ENCODE data around the gene MICAL1.
"Not testable (repeated sequence)": the region's sequence is repeated elsewhere in the genome, so short reads cannot be mapped to it uniquely, and the experiment has no call there.

MICAL1 gene

DNA sequence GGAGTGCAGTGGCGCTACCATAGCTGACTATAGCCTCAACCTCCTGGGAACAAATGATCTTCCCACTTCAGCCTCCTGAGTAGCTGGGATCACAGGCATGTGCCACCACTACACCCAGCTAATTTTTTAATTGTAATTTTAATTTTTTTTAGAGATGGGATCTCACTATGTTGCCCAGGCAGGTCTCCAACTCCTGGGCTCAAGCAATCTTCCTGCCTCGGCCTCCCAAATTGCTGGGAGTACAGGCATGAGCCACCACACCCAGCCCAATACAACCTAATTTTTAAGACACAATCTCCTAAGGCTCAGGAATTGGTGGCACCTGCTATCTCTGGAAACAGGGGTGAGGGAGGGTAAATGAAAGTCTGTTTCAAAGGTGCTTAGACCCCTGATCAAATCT is 21.6 kb upstream of the MICAL1 start:
- no peak for DNase-seq

DNA sequence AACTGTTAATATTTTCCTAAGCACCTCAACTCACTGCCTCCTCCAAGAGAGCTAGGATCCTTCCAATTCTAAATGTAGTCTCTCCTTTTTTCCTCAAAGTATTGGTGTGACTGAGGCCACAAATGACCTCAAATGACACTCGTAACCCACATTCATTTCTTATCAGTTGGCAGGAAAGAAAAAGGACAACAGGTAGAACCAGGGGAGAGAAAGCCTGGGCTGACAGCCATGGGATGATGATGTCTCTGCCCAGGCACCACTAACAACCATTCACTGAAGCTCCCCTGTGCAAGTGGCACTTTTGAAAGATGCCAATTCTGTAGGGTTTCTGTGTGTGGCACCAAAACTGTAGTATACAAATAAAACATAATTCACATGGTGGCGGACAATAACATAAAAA is 20.1 kb upstream of the MICAL1 start:
- no peak for DNase-seq

- no peak for DNase-seq
These were observed 19.4 kb upstream of the MICAL1 start for GRCh38 chr6:109474995-109475394.

DNA sequence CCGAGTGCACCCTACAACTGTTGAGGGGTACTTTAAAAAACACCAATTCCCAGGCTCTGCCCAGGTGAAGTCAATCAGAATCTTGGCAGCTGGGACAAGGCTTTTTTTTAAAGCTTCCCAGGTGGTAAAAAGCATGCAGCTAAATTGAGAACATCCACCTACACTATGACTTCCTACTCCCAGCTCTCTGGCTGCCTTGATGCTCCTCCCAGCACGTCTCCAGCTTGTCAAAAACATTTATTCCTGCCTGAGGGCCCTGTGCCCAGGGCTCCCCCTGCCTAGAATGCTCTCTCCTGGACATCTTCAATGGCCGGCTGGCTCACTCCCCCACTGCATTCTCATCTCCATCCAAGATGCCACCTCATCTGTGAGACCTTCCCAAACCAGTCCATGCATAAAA is 17.5 kb upstream of the MICAL1 start:
- DNase-seq, result no peak

DNA sequence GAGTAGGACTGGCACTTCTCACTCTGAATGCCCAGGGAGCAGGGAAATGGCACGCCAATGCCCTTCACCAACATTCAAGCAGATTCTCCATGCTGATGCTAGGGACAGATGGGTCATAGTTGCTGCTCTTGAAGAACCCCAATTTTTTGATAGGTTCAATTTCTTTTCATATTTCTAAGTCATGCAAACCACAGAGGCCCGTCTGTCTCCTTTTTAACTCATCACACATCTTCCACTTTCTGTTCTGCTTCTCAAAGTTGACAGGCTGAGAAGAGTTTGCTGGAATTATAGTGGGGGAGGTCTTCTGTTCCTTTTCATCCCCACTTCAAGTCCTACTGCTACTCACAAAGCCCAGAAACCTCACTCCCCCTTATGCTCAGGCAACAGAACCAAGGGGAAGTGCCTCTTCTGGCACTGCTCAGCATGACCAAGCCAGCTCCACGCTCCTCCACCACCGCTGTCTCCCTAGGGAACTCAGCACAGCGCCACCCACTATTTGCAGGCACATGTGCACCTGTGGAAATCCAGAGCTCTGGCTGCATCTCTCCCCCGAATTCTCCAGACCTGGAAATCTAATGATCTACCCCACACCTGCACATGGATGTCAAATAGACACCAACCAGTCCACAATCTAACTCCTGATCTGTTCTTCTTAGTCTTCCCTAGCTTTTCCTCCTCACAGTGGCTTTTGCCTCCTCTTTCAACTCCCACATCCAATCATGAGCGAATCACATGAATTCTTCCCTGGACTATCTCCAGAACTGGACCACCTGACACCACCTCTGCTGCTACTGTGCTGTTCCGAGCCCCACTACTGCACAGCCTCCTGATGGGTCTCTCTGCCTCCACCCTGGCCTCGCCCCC is 16.8 kb upstream of the MICAL1 start:
- DNase-seq, result no peak

DNA sequence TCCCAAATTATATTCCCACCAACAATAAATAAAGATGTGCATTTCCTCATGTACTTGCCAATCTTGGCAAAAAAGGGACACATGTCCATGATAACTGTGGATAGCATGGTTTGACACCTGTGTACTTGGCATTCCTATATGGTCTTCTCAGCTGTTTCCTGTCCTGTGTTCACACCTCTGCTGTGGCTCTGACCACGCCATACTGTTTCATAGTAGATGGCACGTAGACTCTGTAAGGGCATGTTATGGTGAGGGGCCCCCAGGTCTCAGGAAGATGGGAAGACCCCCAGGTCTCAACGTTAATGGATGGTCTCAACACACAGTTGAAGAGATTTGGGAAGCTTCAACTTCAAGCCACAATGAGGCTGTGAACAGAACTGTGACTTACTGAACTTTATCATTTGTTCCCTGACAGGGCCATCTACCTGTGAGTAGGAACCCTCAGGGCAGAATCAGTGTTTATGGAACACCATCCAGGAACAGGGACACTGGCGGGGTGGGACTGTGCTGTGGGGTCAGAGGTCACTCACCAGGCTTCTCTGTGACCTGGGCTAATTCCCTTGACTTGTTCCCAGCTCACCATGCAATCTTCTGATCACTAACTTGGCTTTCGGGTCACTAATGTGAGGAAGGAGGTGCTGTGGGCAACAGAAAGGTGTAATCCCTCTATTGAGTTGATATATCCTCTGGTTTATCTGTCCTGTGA is 15.7 kb upstream of the MICAL1 start:
- DNase-seq, result no peak

DNA sequence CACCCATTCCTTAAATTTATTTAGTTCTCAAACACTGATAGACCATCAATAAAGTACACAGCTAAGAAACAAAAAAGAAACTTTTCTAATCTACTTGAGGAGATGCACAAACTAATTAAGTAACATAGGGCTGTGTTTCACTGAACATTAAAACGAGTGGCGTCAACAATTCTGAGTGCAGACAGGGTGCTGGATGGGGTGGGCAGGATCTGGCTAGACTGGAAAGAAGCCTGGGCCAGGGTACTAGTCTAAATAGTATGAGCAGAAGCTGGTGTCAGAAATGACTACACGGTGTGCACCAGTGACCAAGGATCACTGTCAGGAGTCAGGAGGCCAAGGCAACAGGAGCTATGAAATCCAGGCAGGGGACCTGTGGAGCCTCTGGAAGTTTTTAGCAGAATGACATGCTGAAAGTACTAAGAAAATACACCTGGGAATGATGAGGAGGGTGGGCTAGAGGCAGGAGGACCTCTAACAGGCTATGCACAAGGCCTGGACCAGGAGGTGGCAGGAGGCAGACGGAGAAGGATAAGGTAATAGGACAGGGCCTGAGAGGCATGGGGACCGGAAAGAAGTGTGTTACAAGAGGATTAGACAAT is 14.1 kb upstream of the MICAL1 start:
- DNase-seq, result no peak

DNA sequence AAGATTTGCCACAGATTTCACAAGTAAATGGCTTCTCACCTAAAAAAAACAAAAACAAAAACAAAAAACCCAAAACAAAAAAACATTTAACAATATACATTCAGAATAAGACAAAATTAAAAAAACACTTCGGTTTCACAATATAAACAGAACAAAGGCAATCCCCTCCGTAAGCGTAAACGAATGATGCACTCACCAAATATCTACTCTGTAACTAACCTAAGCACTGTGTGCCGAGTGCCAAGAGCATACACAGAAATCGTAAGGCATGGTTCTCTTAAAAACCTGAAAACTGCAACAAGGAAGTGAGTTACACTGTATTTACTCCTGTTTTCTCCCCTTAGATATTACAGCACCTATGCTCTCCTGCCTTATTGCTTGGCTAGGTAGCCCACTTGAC is 12.1 kb upstream of the MICAL1 start:
- no peak for DNase-seq

- DNase-seq, result no peak
These were observed 10.8 kb upstream of the MICAL1 start for GRCh38 chr6:109466212-109466923.

DNA sequence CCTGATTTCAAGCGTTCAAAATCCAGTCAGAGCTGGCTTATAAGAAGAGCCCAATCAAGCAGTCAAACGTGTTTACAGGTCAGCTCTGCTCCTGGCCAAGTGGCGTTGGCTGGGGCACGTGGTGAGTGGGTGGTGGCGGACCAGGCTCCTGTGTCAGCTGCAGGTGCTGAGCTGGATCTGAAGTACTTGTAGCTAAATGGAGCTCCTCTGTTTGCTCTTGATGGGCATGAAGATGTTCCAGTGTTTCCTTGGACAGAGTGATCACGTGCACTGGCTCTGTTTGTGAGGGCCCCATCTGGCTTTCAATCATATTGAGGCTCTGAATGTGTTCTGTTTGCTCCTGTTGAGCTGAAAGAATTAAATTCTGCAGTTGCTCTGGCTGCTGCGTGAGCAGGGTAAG is 10.2 kb upstream of the MICAL1 start:
- no peak for DNase-seq

- no peak for DNase-seq
These were observed 6.4 kb upstream of the MICAL1 start for GRCh38 chr6:109461733-109462526.

GRCh38 chr6:109461205-109461604 is 5.6 kb upstream of the MICAL1 start:
- DNase-seq, result not testable (repeated sequence)

DNA sequence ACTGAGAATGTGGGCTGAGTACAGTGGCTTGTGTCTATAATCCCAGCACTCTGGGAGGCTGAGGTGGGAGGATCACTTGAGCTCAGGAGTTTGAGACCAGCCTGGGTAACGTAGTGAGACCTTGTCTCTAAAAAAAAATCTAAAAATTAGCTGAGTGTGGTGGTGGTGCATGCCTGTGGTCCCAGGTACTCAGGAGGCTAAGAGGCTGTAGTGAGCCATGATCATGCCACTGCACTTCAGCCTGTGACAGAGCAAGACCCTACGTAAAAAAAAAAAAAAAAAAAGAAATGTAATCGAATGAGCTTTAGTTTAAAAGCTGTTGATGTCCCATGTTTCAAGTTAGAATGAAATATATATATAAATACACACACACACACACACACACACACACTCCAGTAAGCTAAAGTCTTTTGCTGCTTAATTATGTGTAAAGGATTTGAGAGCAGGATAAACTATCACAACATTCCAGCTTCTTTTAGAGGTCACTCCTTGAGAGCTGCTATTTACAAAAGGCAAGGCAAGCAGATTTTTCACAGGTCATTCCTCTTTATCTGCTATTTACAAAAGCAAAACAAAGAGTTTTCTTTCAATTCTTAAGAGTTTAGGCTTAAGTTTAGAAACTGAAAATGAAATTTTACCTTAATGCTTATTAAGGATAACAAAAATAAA is 4.7 kb upstream of the MICAL1 start:
- no peak for DNase-seq

- no peak for DNase-seq
These were observed 3.4 kb upstream of the MICAL1 start for GRCh38 chr6:109458774-109459531.

DNA sequence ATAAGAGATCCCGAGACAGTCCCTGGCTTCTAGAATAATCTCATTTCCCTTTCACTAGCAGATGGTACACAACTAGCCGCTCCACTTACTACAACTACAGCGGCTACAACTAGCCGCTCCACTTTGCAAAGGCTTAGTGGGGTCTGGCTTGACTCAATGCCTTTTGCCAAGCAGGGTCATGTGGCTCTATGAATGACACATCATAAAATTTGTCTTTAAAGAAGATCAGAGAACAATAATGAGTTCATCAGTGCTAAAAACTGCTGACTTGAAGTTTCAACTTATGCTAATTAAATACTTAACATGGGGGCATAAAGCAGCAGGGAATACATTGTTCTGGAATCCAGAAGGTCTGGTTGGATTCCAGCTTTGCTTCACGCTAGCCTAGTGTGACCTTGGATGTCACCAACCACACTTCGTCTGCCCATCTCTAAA is 2.0 kb upstream of the MICAL1 start:
- DNase-seq, result no peak

GRCh38 chr6:109456710-109457561 is 1.4 kb upstream of the MICAL1 start:
- DNase-seq, result no peak

GRCh38 chr6:109456111-109456583 is 575 bp upstream of the MICAL1 start:
- no peak for DNase-seq

GRCh38 chr6:109454496-109455436 is 806 bp downstream of the MICAL1 start:
- no peak for DNase-seq
